RWPE2 (cell line): ENCODE results near the gene TNFRSF1A.
A peak's percentile ranks its signal among the peaks of the same experiment; 100 is the strongest.

Experiments
- ATAC-seq: fragments of 200-7000 bp; cut with Tn5 transposase; 3 replicates; pipeline ENCODE4 v1.9.1; 2021; ENCODE audit warnings: low read depth
- DNase-seq: peaks from one replicate; pipeline ENCODE4 v3.0.0-alpha.2; 2020; ENCODE audit warnings: low spot score
- H3K27ac ChIP-seq: fragments of 450-650 bp; 2 replicates; pipeline ENCODE4 v1.5.1; 2017; ENCODE audit warnings: mild to moderate bottlenecking; ENCODE audit not compliant: poor library complexity, severe bottlenecking
- H3K27me3 ChIP-seq: fragments of 250-450 bp; sonication (Bioruptor Pico); 2 replicates; pipeline ENCODE4 v1.5.1; 2021; ENCODE audit warnings: mild to moderate bottlenecking, moderate library complexity; ENCODE audit not compliant: insufficient read depth, poor library complexity, severe bottlenecking
- H3K36me3 ChIP-seq: fragments of 250-450 bp; sonication (Bioruptor Pico); 2 replicates; pipeline ENCODE4 v1.5.1; 2020; ENCODE audit warnings: low read depth, mild to moderate bottlenecking, moderate library complexity
- H3K4me1 ChIP-seq: fragments of 250-450 bp; sonication (Bioruptor Pico); 2 replicates; pipeline ENCODE4 v1.5.1; 2021; ENCODE audit warnings: mild to moderate bottlenecking, moderate library complexity; ENCODE audit not compliant: insufficient read depth, poor library complexity, severe bottlenecking
- H3K4me3 ChIP-seq: fragments of 250-450 bp; sonication (Bioruptor Pico); 2 replicates; pipeline ENCODE4 v1.5.1; 2021; ENCODE audit warnings: mild to moderate bottlenecking, moderate library complexity; ENCODE audit not compliant: severe bottlenecking
- H3K9me3 ChIP-seq: fragments of 250-450 bp; sonication (Bioruptor Pico); 2 replicates; pipeline ENCODE4 v1.5.1; 2021; ENCODE audit warnings: mild to moderate bottlenecking, moderate library complexity; ENCODE audit not compliant: severe bottlenecking
- CTCF ChIP-seq: fragments of 450-650 bp; IDR thresholded peaks from one replicate; pipeline ENCODE4 v1.5.1; 2017; ENCODE audit warnings: mild to moderate bottlenecking, moderate library complexity; ENCODE audit not compliant: poor library complexity, severe bottlenecking

The TNFRSF1A gene

GRCh38 chr12:6288235-6288634, 53.6 kb downstream of the TNFRSF1A start:
- H3K36me3 ChIP-seq: no peaks in the 10 kb centered on the region
- no peak for TF ChIP-seq CTCF
- H3K4me3 ChIP-seq: no peak overlapping the region
- DNase-seq (no peak), ATAC-seq (peak; percentile 35)
- H3K9me3 ChIP-seq: no peaks in the 10 kb centered on the region
- H3K27me3 ChIP-seq: no peaks in the 10 kb centered on the region
- peak overlapping the region; percentile 91 for H3K27ac ChIP-seq
- H3K4me1 ChIP-seq: peaks cover 43% of the 10 kb centered on the region

- H3K27ac ChIP-seq: peak overlapping the region; percentile 91
- H3K4me1 ChIP-seq: peaks cover 38% of the 10 kb centered on the region
These were observed 56.2 kb downstream of the TNFRSF1A start for GRCh38 chr12:6285532-6286306.

GRCh38 chr12:6285063-6285477, 56.8 kb downstream of the TNFRSF1A start:
- DNase-seq (no peak), ATAC-seq (peak; percentile 46)
- H3K27ac ChIP-seq: peak overlapping the region; percentile 91

More at GRCh38 chr12:6285532-6286306, 56.2 kb downstream of the TNFRSF1A start:
- H3K27me3 ChIP-seq: no peaks in the 10 kb centered on the region
- no peaks in the 10 kb centered on the region for H3K9me3 ChIP-seq
- no peak for TF ChIP-seq CTCF
- ATAC-seq: peak; percentile 43
- no peaks in the 10 kb centered on the region for H3K36me3 ChIP-seq
- DNase-seq: no peak
- H3K4me3 ChIP-seq: no peak overlapping the region

GRCh38 chr12:6284273-6284672, 57.6 kb downstream of the TNFRSF1A start:
- ATAC-seq: no peak
- Histone ChIP-seq H3K4me1 (peaks cover 49% of the 10 kb centered on the region), H3K27me3 (no peaks in the 10 kb centered on the region), H3K4me3 (no peak overlapping the region), H3K36me3 (no peaks in the 10 kb centered on the region), H3K9me3 (no peaks in the 10 kb centered on the region), H3K27ac (no peak overlapping the region)
- TF ChIP-seq CTCF: no peak
- DNase-seq: no peak

More at GRCh38 chr12:6285063-6285477, 56.8 kb downstream of the TNFRSF1A start:
- Histone ChIP-seq H3K4me1 (peaks cover 42% of the 10 kb centered on the region), H3K9me3 (no peaks in the 10 kb centered on the region), H3K4me3 (no peak overlapping the region), H3K36me3 (no peaks in the 10 kb centered on the region), H3K27me3 (no peaks in the 10 kb centered on the region)
- TF ChIP-seq CTCF: peak; percentile 94

GRCh38 chr12:6282453-6282840, 59.4 kb downstream of the TNFRSF1A start:
- ATAC-seq (no peak), DNase-seq (no peak)
- H3K4me3 ChIP-seq: no peak overlapping the region
- no peak for TF ChIP-seq CTCF
- H3K27me3 ChIP-seq: no peaks in the 10 kb centered on the region
- H3K4me1 ChIP-seq: peaks cover 53% of the 10 kb centered on the region
- H3K9me3 ChIP-seq: no peaks in the 10 kb centered on the region
- no peak overlapping the region for H3K27ac ChIP-seq
- no peaks in the 10 kb centered on the region for H3K36me3 ChIP-seq
